HFF-Myc (cell line): Measurements from ENCODE around the gene STK17B.
"Not testable (repeated sequence)": the region's sequence is repeated elsewhere in the genome, so short reads cannot be mapped to it uniquely, and the experiment has no call there.

Experiments
- DNase-seq: peaks from one replicate; pipeline ENCODE4 v3.0.0-alpha.2; 2011; ENCODE audit warnings: low read depth; ENCODE audit errors: extremely low read depth
- H3K4me3 ChIP-seq: replicated peaks from 2 replicates; pipeline ENCODE4 v1.5.1; 2011; ENCODE audit warnings: low read depth, mild to moderate bottlenecking, control low read depth, low read length
- TF ChIP-seq, protein P1 (sequence below): IDR thresholded peaks from 2 replicates; pipeline ENCODE4 v1.5.1; 2012; ENCODE audit warnings: mild to moderate bottlenecking, low read depth, low read length, control low read depth; ENCODE audit errors: missing control alignments

Gene STK17B

DNA sequence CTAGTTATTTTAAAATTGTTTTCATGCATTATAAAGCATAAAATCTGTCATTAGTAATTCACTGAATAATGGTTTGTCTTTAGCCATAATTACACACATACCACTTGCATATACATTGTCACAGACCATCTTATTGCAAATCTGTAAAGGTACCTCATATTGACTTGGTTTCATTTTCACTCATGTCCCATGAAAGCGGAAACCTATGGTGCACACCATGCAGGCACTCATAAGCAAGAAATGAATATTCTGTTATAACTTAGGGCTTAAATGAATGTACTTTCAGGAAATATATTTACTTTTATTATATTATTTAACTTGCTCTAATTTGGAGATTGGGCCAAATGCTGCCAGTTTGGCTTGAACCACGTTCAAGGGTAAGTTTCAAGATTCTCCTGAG, 29.2 kb upstream of the STK17B start:
- no peak for DNase-seq
- H3K4me3 ChIP-seq, result no peak overlapping the region
- TF ChIP-seq, protein P1, sequence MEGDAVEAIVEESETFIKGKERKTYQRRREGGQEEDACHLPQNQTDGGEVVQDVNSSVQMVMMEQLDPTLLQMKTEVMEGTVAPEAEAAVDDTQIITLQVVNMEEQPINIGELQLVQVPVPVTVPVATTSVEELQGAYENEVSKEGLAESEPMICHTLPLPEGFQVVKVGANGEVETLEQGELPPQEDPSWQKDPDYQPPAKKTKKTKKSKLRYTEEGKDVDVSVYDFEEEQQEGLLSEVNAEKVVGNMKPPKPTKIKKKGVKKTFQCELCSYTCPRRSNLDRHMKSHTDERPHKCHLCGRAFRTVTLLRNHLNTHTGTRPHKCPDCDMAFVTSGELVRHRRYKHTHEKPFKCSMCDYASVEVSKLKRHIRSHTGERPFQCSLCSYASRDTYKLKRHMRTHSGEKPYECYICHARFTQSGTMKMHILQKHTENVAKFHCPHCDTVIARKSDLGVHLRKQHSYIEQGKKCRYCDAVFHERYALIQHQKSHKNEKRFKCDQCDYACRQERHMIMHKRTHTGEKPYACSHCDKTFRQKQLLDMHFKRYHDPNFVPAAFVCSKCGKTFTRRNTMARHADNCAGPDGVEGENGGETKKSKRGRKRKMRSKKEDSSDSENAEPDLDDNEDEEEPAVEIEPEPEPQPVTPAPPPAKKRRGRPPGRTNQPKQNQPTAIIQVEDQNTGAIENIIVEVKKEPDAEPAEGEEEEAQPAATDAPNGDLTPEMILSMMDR, result no peak

DNA sequence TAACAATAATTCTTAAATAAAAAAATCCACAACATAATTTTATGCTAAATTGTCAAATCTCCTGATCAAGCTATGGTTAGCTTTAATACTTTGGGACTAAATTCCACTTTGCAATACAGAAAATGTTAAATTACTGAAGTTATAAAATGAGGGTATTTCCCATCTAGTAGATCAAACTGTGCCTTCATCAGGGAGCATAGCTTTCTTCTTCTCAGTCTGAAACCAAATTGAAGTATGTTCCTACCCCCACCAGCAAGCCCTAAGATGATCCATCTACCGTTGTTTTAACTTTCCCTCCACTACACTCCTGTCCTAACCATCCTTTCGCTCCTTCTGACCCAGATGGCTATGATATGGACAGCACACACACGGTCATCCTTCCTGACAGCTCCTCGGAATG, 24.4 kb upstream of the STK17B start:
- H3K4me3 ChIP-seq, result no peak overlapping the region
- no peak for DNase-seq
- TF ChIP-seq, protein P1, result no peak

GRCh38 chr2:196195302-196195701, 23.9 kb upstream of the STK17B start:
- TF ChIP-seq, protein P1, result no peak
- no peak for DNase-seq
- no peak overlapping the region for H3K4me3 ChIP-seq

DNA sequence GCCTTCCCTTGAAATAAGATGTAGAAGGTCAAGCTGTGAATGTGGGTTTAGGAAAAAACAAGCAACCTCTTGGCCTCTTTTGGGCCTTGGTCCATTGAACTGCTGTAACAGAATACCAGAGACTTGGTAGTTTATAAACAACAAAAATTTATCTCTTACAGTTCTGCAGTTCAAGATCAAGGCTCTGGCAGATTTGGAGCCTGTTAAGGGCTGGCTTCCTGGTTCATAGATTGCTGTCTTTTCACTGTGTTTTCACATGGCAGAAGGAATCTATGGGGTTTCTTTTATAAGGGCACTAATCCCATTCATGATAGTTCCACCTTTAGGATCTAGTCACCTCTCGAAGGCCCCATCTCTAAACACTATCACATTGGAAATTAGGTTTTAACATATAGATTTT, 20.2 kb upstream of the STK17B start:
- no peak overlapping the region for H3K4me3 ChIP-seq
- no peak for DNase-seq

DNA sequence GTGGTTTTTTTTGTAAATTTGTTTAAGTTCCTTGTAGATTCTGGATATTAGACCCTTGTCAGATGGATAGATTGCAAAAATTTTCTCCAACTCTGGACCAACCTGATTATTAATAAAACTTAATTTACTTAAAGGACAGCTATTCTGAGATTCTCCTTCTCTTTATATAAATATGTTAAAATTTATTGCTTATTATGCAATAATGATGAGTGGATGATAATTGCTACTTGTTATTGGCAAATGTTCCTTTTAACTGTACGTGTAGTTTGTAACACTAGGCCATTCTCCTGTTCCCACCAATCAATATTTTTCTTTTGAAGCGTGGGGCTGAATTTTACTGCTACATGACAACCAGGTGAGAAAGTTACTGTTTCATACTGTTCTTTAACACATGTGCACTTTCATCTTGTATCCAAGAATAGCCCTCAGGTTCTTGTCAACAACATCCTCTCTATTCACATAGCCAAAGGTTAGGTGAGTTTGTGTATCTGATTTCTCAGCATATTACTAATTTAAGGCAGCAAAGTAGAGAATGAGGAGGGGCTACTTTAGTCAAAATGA, 16.6 kb upstream of the STK17B start:
- TF ChIP-seq, protein P1, result no peak
- no peak overlapping the region for H3K4me3 ChIP-seq
- DNase-seq, result no peak

More for the DNA sequence above, 20.2 kb upstream of the STK17B start:
- TF ChIP-seq, protein P1, result no peak

DNA sequence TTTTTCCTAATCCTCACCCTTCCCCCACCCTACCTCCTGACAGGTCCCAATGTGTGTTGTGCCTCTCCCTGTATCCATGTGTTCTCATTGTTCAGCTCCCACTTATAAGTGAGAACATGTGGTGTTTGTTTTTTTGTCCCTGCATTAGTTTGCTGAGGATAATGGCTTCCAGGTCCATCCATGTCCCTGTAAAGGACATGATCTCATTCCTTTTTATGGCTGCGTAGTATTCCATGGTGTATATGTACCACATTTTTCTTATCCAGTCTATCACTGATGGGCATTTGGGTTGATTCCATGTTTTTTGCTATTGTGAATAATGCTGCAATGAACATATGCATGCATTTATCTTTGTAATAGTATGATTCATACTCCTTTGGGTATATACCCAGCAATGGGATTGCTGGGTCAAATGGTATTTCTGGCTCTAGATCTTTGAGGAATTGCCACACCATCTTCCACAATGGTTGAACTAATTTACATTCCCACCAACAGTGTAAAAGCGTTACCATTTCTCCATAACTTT, 15.9 kb upstream of the STK17B start:
- DNase-seq, H3K4me3 ChIP-seq: not testable (repeated sequence)

GRCh38 chr2:196186266-196186980, 15.0 kb upstream of the STK17B start:
- DNase-seq, result no peak
- no peak overlapping the region for H3K4me3 ChIP-seq
- TF ChIP-seq, protein P1, result no peak
